MCF 10A (cell line): ENCODE measurements around the gene TMEM150C. TPM values are rescaled to one million over a fixed set of nuclear protein-coding genes. Genes with fewer than 3 reads are reported as not detected.

ENCODE experiments used
- BruUV-seq: library from RNA; stranded (reverse); fragments of 400-500 nt; replicated peaks from 2 replicates; lab custom pipeline; 2021; lab: Mats Ljungman, UMichigan
- CTCF ChIA-PET: fragments of 300-600 bp; sonication (Branson Sonifier 250); formaldehyde crosslinking; extraction: SDS; loops from one replicate; lab custom pipeline; 2021; ENCODE audit warnings: antibody characterized with exemption, inconsistent platforms; lab: Yijun Ruan, JAX
- POLR2A ChIA-PET: fragments of 300-600, 350-650 bp; sonication (Branson Sonifier 250); formaldehyde crosslinking; extraction: SDS; loops from one replicate; lab custom pipeline; 2020; ENCODE audit warnings: antibody characterized with exemption, inconsistent platforms; lab: Yijun Ruan, JAX
- DNase-seq: peaks from one replicate; pipeline ENCODE4 v3.0.0-alpha.2; 2018; ENCODE audit not compliant: unreplicated experiment
- H3K27ac Mint-ChIP-seq: one replicate; pipeline ENCODE4 v1.8.0; 2022; ENCODE audit warnings: mild to moderate bottlenecking, low read depth, mixed read lengths; ENCODE audit not compliant: unreplicated experiment
- H3K27me3 Mint-ChIP-seq: one replicate; pipeline ENCODE4 v1.8.0; 2022; ENCODE audit warnings: mixed read lengths; ENCODE audit not compliant: insufficient read depth, unreplicated experiment
- H3K36me3 Mint-ChIP-seq: one replicate; pipeline ENCODE4 v1.8.0; 2022; ENCODE audit warnings: mild to moderate bottlenecking, moderate library complexity, mixed read lengths; ENCODE audit not compliant: insufficient read depth, unreplicated experiment
- H3K4me1 Mint-ChIP-seq: one replicate; pipeline ENCODE4 v1.8.0; 2022; ENCODE audit warnings: mixed read lengths; ENCODE audit not compliant: insufficient read depth, unreplicated experiment
- H3K4me3 Mint-ChIP-seq: one replicate; pipeline ENCODE4 v1.8.0; 2022; ENCODE audit warnings: mild to moderate bottlenecking, moderate library complexity, mixed read lengths; ENCODE audit not compliant: unreplicated experiment
- H3K9me3 Mint-ChIP-seq: one replicate; pipeline ENCODE4 v1.8.0; 2022; ENCODE audit warnings: mixed read lengths; ENCODE audit not compliant: unreplicated experiment
- CTCF ChIP-seq: fragments of 200-600 bp; IDR thresholded peaks from one replicate; pipeline ENCODE4 v1.8.0; 2022; ENCODE audit warnings: antibody characterized with exemption, mild to moderate bottlenecking; ENCODE audit not compliant: unreplicated experiment
- intact Hi-C: fragments of 100-400 bp; cut with micrococcal nuclease; formaldehyde crosslinking; loops from 2 replicates; pipeline ENCODE4 v1.14.1; 2022
- total RNA-seq: library from RNA; stranded (reverse); gene quantifications from 2 replicates; pipeline ENCODE4 v1.2.3, GENCODE V29; 2022

TMEM150C gene
- total RNA-seq, 1 experiment from 2014 or later: not detected

- BruUV-seq: no TSS peak
- no peaks in the 10 kb centered on the region for H3K4me1 Mint-ChIP-seq
Observed at GRCh38 chr4:82588771-82589270, 27.0 kb upstream of the TMEM150C start.

GRCh38 chr4:82587826-82588540, 26.2 kb upstream of the TMEM150C start:
- POLR2A ChIA-PET: no interaction called here
- intact Hi-C loops: no loop called here
- BruUV-seq: no TSS peak
- H3K36me3 Mint-ChIP-seq: no peaks in the 10 kb centered on the region
- peaks cover 23% of the 10 kb centered on the region for H3K27me3 Mint-ChIP-seq
- CTCF ChIA-PET: interaction anchor here (0.5 to 0.7 kb wide), 3 partner anchors 9 to 1238 kb away, joined by 3 to 5 read pairs (median 3); no protein-coding TSS in a partner anchor
- no peaks in the 10 kb centered on the region for H3K9me3 Mint-ChIP-seq
- no peak overlapping the region for H3K4me3 Mint-ChIP-seq
- no peak overlapping the region for H3K27ac Mint-ChIP-seq
- TF ChIP-seq CTCF: no peak
- no peaks in the 10 kb centered on the region for H3K4me1 Mint-ChIP-seq
- DNase-seq: no peak

More at GRCh38 chr4:82588771-82589270, 27.0 kb upstream of the TMEM150C start:
- no peaks in the 10 kb centered on the region for H3K36me3 Mint-ChIP-seq
- DNase-seq: no peak
- intact Hi-C loops: no loop called here
- ChIA-PET POLR2A (interaction anchor here (0.8 kb wide), 1 partner anchor 161 kb away, joined by 3 read pairs; no protein-coding TSS in a partner anchor), CTCF (no interaction called here)
- TF ChIP-seq CTCF: no peak
- H3K9me3 Mint-ChIP-seq: no peaks in the 10 kb centered on the region
- peaks cover 32% of the 10 kb centered on the region for H3K27me3 Mint-ChIP-seq
- no peak overlapping the region for H3K4me3 Mint-ChIP-seq
- H3K27ac Mint-ChIP-seq: no peak overlapping the region

- Mint-ChIP-seq H3K4me3 (no peak overlapping the region), H3K9me3 (no peaks in the 10 kb centered on the region), H3K27me3 (peaks cover 2% of the 10 kb centered on the region), H3K4me1 (no peaks in the 10 kb centered on the region), H3K27ac (no peak overlapping the region), H3K36me3 (no peaks in the 10 kb centered on the region)
- no peak for TF ChIP-seq CTCF
- CTCF ChIA-PET: interaction anchor here (0.5 kb wide), 1 partner anchor 130 kb away, joined by 3 read pairs; no protein-coding TSS in a partner anchor
- intact Hi-C loops: no loop called here
- POLR2A ChIA-PET: no interaction called here
- no peak for DNase-seq
- BruUV-seq: no TSS peak
Observed at GRCh38 chr4:82585690-82586435, 24.1 kb upstream of the TMEM150C start.

- H3K9me3 Mint-ChIP-seq: no peaks in the 10 kb centered on the region
- no peaks in the 10 kb centered on the region for H3K4me1 Mint-ChIP-seq
- no peaks in the 10 kb centered on the region for H3K36me3 Mint-ChIP-seq
- no TSS peak for BruUV-seq
- POLR2A ChIA-PET: no interaction called here
- no peaks in the 10 kb centered on the region for H3K27me3 Mint-ChIP-seq
- no peak for DNase-seq
- no peak overlapping the region for H3K27ac Mint-ChIP-seq
- intact Hi-C loops: no loop called here
- no peak overlapping the region for H3K4me3 Mint-ChIP-seq
- no peak for TF ChIP-seq CTCF
- CTCF ChIA-PET: no interaction called here
Observed at GRCh38 chr4:82584931-82585330, 23.1 kb upstream of the TMEM150C start.
